K562 (cell line): Measurements from ENCODE around the gene CREB3L1.

Source experiments
- BCL6 ChIP-seq: fragments of 250-450 bp; sonication (Bioruptor Pico); IDR thresholded peaks from 2 replicates; pipeline ENCODE4 v1.4.0; 2020
- CHD7 ChIP-seq: fragments of 200-600 bp; sonication (generic); IDR thresholded peaks from one replicate; pipeline ENCODE4 v1.6.1; 2012; ENCODE audit warnings: mild to moderate bottlenecking, low read depth, low read length, inconsistent platforms
- CTCF ChIP-seq, 3 experiments: IDR thresholded peaks in 2 of 3; conservative IDR thresholded peaks in 1 of 3; 2 replicates each; pipeline ENCODE4 v1.5.1; 2011 to 2012; ENCODE audit warnings: low read length in 3 of 3, mild to moderate bottlenecking in 3 of 3, control low read depth in 2 of 3, improper control_type of control experiment in 1 of 3, inconsistent platforms in 1 of 3, low read depth in 1 of 3, mixed read lengths in 1 of 3, moderate library complexity in 1 of 3; ENCODE audit not compliant: insufficient read depth in 2 of 3
- HMGXB4 ChIP-seq: sonication (generic); formaldehyde crosslinking; IDR thresholded peaks from 2 replicates; pipeline ENCODE4 v1.8.1; 2023; ENCODE audit warnings: mild to moderate bottlenecking, missing genetic modification reagents
- IRF2 ChIP-seq: sonication (generic); formaldehyde crosslinking; IDR thresholded peaks from 2 replicates; pipeline ENCODE4 v1.8.1; 2022; ENCODE audit warnings: mild to moderate bottlenecking, missing genetic modification reagents
- MXI1 ChIP-seq: IDR thresholded peaks from 2 replicates; pipeline ENCODE4 v1.6.1; 2011; ENCODE audit warnings: low read depth, mild to moderate bottlenecking, improper control_type of control experiment, low read length
- RFX1 ChIP-seq: fragments of 450-650 bp; IDR thresholded peaks from 2 replicates; pipeline ENCODE4 v1.6.1; 2016; ENCODE audit warnings: mild to moderate bottlenecking, moderate library complexity
- RFX5 ChIP-seq: IDR thresholded peaks from 2 replicates; pipeline ENCODE4 v1.6.1; 2011; ENCODE audit warnings: low read depth, mild to moderate bottlenecking, improper control_type of control experiment, low read length

DNA sequence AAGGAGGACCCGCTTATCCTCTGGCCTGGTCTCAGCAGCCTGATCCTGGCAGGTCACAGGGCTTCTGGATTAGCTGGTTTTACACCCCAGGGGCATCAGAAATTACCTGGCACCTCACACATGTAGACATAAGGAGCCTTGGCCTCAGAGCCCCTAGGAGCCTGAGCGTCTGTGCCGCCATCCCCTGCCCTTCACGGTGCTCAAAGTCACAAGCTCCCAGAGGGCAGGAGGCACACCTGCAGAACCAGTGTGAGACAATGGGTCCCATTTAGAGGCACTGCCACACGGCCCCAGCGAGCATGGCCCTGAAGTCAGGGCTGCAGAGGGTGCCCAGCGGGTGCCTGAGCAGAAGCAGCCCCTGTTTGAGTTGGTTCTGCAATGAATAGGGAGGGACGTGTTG, 73.7 kb downstream of the CREB3L1 start:
- TF ChIP-seq RFX1 (no peak), BCL6 (CRISPR knock-in tag) (no peak), CTCF (IDR thresholded peaks at IDR 0.05 in 2 of 3, conservative IDR thresholded peaks at IDR 0.05 in 1 of 3; ENCODE audit: insufficient read depth in 2 of 3, low read depth in 1 of 3, low read length in 3 of 3) (no peak), IRF2 (no peak), CHD7 (no peak), RFX5 (no peak), MXI1 (no peak), HMGXB4 (CRISPR knock-in tag) (no peak)
